ENCODE data around the gene NELL2.

The NELL2 gene

GRCh38 chr12:44647917-44648690 lies 228.0 kb downstream of the NELL2 start:
- no peak overlapping the region for H3K4me3 ChIP-seq
- no peak overlapping the region for H3K27ac ChIP-seq

DNA sequence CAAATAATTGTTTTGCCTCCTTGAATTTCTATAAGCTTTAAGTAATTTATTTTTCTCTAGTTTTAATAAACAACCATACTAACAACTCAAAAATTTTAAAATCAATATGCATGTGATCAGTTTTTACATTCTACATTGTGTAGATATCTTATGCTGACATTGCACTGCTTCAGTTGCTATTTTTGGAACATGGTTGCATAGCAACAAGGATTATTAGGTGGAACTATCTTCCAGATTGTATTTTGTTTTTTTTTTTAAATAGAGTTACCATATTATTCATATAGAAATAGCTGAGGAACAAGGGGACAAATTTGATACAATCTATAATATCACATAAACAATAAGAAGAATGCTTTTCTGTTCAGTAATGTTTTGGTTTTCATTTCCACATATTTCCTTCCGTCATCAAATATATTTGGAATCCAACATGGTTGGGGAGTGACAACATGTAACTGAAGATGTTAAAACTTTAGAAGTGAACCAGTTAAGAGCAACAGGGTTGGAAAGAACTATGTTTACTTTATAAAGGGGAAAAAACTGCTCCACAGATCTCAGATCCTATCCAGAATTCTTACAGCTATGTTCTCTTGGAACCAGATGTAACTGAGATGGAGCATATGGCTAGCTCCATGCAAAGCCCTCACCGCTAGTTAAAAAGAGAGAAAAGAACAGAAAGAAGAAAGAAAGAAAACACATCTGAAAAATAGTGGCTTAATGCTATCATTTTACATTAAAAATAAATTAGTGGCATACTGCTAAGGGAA lies 235.5 kb downstream of the NELL2 start:
- no peak overlapping the region for H3K4me3 ChIP-seq
- no peak overlapping the region for H3K27ac ChIP-seq

- no peak overlapping the region for H3K4me3 ChIP-seq
- no peak overlapping the region for H3K27ac ChIP-seq
These were observed 238.2 kb downstream of the NELL2 start for GRCh38 chr12:44637875-44638274.

DNA sequence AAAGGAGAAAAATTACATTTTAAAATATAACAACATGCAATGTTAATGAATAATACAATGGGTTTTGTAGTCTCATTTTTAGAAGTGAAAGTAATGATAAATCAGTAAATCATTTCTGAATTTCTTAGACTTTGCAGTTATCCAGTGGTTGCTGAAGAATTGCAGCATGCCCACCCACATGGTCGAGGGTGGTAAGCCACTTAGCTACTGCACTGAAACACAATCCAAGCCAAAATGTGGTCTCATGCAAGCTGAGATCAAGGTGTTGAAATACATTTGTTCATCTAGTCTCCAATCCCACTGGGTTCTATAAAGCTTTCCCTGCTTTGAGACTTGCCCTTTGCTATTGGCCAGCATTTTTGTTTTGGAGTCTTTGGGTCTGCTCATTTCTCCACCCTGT lies 247.9 kb downstream of the NELL2 start:
- H3K27ac ChIP-seq: no peak overlapping the region
- H3K4me3 ChIP-seq: no peak overlapping the region

- Histone ChIP-seq H3K4me3 (no peak overlapping the region), H3K27ac (no peak overlapping the region)
These were observed 248.5 kb downstream of the NELL2 start for GRCh38 chr12:44627387-44628166.

- H3K27ac ChIP-seq: no peak overlapping the region
- no peak overlapping the region for H3K4me3 ChIP-seq
These were observed 249.2 kb downstream of the NELL2 start for GRCh38 chr12:44626883-44627282.

- H3K4me3 ChIP-seq: no peak overlapping the region
- no peak overlapping the region for H3K27ac ChIP-seq
These were observed 257.2 kb downstream of the NELL2 start for GRCh38 chr12:44618946-44619345.

DNA sequence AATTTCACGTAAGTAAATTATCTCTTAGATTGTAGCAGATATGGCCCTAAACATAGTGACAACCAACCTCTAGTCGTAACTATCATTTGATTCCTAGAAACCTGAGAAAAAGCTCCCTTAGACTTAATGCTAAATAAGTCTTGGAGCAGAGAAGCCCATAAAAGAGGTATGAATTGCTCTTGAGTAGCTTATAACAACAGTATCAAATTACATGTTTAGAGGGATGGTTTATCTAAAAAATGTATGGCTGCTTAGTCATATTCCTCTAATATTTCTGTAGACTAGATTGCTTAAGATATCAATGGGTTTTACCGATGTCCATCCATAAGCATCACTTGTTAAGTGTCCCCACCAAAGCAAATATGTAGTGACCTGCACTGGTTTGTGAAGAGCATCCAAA lies 259.7 kb downstream of the NELL2 start:
- Histone ChIP-seq H3K4me3 (no peak overlapping the region), H3K27ac (no peak overlapping the region)

DNA sequence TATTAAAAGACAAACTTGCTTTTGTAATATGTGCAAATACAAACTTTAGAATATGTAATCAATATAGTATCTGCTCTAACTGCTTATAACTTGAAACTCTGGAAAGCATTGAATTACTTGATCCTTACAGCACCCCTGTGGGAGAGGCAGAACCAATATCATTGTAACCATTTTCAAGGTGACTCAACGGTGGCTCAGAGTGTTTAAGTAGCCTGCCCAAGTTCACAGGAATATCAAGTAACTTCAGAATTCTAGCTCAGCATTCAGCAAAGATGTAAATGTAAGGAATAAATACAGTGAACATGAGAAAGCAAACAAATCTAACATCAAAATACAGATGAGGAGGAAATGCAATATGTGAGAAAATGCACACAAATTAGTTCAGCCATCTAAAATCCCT lies 264.6 kb downstream of the NELL2 start:
- H3K27ac ChIP-seq: no peak overlapping the region
- H3K4me3 ChIP-seq: no peak overlapping the region

- H3K4me3 ChIP-seq: no peak overlapping the region
- no peak overlapping the region for H3K27ac ChIP-seq
These were observed 272.4 kb downstream of the NELL2 start for GRCh38 chr12:44603701-44604100.

DNA sequence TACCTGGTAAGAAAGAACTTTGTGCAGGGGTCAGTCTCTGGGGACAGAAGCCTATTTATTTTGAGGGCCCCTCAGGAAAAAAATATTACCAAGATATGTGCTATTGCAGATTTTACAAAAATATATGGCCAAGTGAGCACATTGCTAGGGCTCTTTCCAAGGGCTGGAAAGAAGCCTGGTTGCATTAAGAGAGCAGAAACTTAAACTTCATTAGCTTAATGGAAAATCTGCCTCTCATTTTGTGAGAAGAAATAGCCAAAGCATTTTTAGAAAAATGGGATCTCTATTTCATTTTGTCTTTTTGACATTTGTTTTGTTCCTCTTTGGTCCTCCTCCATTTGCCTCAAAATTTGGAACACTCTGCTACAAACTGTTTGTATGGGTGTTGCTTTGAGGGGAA lies 283.5 kb downstream of the NELL2 start:
- Histone ChIP-seq H3K4me3 (no peak overlapping the region), H3K27ac (no peak overlapping the region)

DNA sequence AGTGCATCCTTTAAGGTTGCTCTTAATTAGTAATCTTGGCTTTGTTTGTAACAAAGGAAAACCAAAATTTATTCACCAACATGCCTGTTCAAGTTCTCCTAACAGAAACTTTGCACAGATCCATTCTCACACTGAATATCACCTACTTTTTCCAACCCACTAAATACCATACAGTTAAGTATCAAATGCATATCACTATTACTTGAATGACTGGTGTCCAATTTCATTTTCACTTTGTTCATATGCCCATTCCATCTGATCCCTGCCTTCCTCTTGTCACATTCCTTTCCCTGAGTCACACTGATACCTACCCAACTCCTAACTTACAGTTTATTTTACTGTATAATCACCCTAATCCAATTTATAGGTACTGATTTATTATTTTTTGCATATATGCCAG lies 286.4 kb downstream of the NELL2 start:
- Histone ChIP-seq H3K27ac (no peak overlapping the region), H3K4me3 (no peak overlapping the region)

DNA sequence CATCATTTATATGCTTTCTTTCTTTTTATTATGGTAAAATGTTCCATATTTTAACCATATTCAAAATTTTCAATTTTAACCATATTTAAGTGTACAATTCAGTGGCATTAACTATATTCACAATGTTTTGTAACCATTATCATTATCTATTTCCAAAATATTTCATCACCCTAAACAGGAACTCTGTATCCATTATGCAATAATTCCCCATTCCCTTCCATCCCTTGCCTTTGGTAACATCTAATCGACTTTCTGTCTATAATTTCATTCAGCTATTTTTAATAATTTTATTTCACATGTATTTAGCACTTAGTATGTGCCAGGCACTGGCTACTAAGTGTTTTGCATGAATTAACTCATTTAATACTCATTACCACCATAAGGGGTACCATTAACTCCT lies 287.5 kb downstream of the NELL2 start:
- no peak overlapping the region for H3K27ac ChIP-seq
- no peak overlapping the region for H3K4me3 ChIP-seq

GRCh38 chr12:44584625-44585024 lies 291.5 kb downstream of the NELL2 start:
- no peak overlapping the region for H3K4me3 ChIP-seq
- H3K27ac ChIP-seq: no peak overlapping the region

DNA sequence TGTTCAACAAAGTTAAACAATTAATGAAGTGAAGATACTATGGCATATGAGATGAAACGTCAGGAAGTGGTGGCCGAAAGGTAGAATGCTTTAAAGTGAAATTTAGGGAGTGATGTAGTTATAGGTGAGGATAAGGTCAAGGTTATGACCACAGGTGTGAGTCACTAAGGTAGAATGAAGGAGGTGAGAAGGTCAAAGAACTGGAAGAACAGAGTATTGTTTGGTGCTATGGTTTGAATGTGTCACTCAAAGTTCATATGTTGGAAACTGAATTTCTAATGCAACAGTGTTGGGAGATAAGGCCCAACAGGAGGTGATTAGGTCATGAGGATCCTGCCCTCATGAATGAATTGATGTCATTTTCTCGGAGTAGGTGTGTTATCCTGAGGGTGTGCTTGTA lies 293.6 kb downstream of the NELL2 start:
- Histone ChIP-seq H3K4me3 (no peak overlapping the region), H3K27ac (no peak overlapping the region)

DNA sequence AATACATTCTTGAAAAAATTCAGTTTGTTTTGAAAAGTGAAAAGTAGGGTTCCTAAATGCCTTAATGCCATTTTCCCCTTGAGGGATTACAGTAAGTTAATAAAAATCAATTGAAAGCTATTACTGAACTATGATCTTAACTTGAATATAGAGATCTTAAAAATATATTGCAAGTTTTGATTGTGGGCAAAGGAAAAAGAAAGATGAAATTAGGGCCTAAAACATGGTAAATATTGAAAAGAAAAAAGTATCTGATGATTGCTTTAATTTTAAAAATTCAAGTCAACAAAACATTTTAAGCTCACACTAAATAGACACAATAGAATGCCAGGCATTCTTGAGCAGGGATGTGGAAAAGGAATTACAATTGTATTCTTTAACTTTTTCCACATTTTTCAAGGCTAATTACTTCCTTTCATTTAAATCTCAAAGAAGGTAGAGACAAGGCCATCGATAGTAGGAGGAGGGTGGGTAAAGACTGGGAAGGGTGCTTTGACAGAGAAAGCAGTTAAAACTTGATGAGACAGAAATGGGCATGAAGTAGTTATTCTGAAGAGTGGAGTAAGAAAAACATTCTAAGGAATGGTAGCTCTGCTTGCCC lies 294.4 kb downstream of the NELL2 start:
- Histone ChIP-seq H3K27ac (no peak overlapping the region), H3K4me3 (no peak overlapping the region)

DNA sequence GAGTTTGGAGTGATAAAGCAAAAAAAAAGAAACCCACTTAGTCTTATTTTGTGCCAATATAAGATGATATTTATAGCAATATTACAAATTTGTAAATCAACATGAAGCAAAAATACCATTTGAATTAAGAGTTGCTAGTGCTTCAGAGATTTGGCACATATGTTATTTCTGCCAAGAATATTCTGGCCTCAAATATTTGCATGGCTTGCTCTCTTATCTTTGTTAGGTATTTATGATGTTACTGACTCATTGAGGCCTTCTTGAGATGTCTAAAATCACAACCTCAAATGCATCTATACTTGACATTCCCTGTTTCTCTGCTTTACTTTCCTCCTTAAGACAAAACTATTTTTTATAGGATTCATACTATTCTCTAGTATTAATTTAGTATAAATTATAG lies 301.5 kb downstream of the NELL2 start:
- no peak overlapping the region for H3K27ac ChIP-seq
- H3K4me3 ChIP-seq: no peak overlapping the region

DNA sequence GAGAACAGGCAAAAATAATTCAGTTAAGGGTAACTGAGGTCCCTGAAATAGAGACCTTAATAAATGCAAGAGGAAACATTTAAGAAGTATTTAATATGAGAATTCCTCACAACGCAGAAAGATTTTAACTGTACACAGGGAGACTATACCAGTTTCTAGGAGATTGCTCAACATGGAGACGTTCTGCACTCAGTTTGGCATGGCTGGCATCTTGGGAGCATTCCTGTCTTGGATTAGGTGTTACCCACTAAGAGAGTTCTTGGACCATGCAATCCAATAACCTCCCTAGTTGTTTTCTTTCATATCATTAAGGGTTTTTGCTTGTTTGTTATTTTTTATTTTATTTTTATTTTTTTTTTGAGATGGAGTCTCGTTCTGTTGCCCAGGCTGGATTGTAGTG lies 302.4 kb downstream of the NELL2 start:
- no peak overlapping the region for H3K4me3 ChIP-seq
- H3K27ac ChIP-seq: no peak overlapping the region

DNA sequence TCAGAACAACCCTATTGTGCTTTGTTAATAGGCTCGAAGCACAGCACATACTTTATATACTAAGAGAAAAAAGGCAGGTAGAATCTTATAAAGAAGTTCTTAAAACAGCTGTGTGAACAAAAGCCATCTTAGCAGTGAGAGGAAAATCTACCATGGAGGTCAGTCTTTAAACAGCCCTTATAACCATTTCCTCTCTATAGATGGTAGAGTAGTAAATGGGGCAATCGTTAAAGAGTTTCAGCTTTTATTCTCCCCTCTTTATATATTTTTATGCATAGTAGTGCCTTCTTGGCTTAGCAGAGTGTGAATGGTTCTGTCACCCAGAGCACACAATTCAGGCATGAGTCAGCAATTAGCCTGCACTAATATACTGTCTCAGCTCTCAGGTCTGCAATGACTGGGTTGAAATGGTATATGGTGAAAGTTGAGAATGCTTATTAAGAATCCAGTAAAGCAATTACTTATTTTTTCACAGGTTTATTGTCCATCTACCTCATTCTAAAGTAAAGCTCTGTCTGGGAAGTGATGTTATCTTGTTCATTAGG lies 305.0 kb downstream of the NELL2 start:
- Histone ChIP-seq H3K27ac (no peak overlapping the region), H3K4me3 (no peak overlapping the region)

GRCh38 chr12:44570036-44570583 lies 306.0 kb downstream of the NELL2 start:
- H3K4me3 ChIP-seq: no peak overlapping the region
- H3K27ac ChIP-seq: no peak overlapping the region
